Measurements from ENCODE around the gene PHOX2B.

The PHOX2B gene

GRCh38 chr4:41722181-41722580 is 26.3 kb downstream of the PHOX2B start:
- no peak for ATAC-seq
- TF ChIP-seq TOX (CRISPR knock-in tag; IDR thresholded peaks at IDR 0.05; ENCODE audit: borderline replicate concordance) = no peak
- TF ChIP-seq, protein P1, sequence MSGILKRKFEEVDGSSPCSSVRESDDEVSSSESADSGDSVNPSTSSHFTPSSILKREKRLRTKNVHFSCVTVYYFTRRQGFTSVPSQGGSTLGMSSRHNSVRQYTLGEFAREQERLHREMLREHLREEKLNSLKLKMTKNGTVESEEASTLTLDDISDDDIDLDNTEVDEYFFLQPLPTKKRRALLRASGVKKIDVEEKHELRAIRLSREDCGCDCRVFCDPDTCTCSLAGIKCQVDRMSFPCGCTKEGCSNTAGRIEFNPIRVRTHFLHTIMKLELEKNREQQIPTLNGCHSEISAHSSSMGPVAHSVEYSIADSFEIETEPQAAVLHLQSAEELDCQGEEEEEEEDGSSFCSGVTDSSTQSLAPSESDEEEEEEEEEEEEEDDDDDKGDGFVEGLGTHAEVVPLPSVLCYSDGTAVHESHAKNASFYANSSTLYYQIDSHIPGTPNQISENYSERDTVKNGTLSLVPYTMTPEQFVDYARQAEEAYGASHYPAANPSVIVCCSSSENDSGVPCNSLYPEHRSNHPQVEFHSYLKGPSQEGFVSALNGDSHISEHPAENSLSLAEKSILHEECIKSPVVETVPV (CRISPR knock-in tag; IDR thresholded peaks at IDR 0.05) = no peak
- no peak for TF ChIP-seq GLIS3 (CRISPR knock-in tag; IDR thresholded peaks at IDR 0.05)
- TF ChIP-seq BACH2 (CRISPR knock-in tag; IDR thresholded peaks at IDR 0.05; ENCODE audit: borderline replicate concordance) = no peak
- TF ChIP-seq ZC3H10 (CRISPR knock-in tag; IDR thresholded peaks at IDR 0.05) = no peak
- TF ChIP-seq ZNF70 (CRISPR knock-in tag; IDR thresholded peaks at IDR 0.05) = no peak
- no peak for TF ChIP-seq ZNF565 (CRISPR knock-in tag; conservative IDR thresholded peaks at IDR 0.05; ENCODE audit: low read depth)
- no peak for TF ChIP-seq ZFP30 (CRISPR knock-in tag; IDR thresholded peaks at IDR 0.05)
- no peak for TF ChIP-seq TSHZ2 (CRISPR knock-in tag; IDR thresholded peaks at IDR 0.05)
- no peak for TF ChIP-seq ISL1 (CRISPR knock-in tag; IDR thresholded peaks at IDR 0.05)
- TF ChIP-seq SNAI2 (CRISPR knock-in tag; IDR thresholded peaks at IDR 0.05) = no peak

- no peak for ATAC-seq
- TF ChIP-seq, protein P2, sequence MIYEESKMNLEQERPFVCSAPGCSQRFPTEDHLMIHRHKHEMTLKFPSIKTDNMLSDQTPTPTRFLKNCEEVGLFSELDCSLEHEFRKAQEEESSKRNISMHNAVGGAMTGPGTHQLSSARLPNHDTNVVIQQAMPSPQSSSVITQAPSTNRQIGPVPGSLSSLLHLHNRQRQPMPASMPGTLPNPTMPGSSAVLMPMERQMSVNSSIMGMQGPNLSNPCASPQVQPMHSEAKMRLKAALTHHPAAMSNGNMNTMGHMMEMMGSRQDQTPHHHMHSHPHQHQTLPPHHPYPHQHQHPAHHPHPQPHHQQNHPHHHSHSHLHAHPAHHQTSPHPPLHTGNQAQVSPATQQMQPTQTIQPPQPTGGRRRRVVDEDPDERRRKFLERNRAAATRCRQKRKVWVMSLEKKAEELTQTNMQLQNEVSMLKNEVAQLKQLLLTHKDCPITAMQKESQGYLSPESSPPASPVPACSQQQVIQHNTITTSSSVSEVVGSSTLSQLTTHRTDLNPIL (CRISPR knock-in tag; IDR thresholded peaks at IDR 0.05; ENCODE audit: low read depth) = no peak
- TF ChIP-seq ZNF70 (CRISPR knock-in tag; IDR thresholded peaks at IDR 0.05) = no peak
- TF ChIP-seq PPARA (CRISPR knock-in tag; IDR thresholded peaks at IDR 0.05; ENCODE audit: borderline replicate concordance) = no peak
- TF ChIP-seq, protein P3, sequence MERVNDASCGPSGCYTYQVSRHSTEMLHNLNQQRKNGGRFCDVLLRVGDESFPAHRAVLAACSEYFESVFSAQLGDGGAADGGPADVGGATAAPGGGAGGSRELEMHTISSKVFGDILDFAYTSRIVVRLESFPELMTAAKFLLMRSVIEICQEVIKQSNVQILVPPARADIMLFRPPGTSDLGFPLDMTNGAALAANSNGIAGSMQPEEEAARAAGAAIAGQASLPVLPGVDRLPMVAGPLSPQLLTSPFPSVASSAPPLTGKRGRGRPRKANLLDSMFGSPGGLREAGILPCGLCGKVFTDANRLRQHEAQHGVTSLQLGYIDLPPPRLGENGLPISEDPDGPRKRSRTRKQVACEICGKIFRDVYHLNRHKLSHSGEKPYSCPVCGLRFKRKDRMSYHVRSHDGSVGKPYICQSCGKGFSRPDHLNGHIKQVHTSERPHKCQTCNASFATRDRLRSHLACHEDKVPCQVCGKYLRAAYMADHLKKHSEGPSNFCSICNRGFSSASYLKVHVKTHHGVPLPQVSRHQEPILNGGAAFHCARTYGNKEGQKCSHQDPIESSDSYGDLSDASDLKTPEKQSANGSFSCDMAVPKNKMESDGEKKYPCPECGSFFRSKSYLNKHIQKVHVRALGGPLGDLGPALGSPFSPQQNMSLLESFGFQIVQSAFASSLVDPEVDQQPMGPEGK (CRISPR knock-in tag; IDR thresholded peaks at IDR 0.05; ENCODE audit: borderline replicate concordance) = no peak
- no peak for TF ChIP-seq TOX (CRISPR knock-in tag; IDR thresholded peaks at IDR 0.05; ENCODE audit: borderline replicate concordance)
- no peak for TF ChIP-seq TCF4 (CRISPR knock-in tag; IDR thresholded peaks at IDR 0.05; ENCODE audit: borderline replicate concordance)
- TF ChIP-seq CSDC2 (CRISPR knock-in tag; IDR thresholded peaks at IDR 0.05) = no peak
- no peak for TF ChIP-seq OSR1 (CRISPR knock-in tag; IDR thresholded peaks at IDR 0.05)
These were observed 29.1 kb downstream of the PHOX2B start for GRCh38 chr4:41719417-41719816.

DNA sequence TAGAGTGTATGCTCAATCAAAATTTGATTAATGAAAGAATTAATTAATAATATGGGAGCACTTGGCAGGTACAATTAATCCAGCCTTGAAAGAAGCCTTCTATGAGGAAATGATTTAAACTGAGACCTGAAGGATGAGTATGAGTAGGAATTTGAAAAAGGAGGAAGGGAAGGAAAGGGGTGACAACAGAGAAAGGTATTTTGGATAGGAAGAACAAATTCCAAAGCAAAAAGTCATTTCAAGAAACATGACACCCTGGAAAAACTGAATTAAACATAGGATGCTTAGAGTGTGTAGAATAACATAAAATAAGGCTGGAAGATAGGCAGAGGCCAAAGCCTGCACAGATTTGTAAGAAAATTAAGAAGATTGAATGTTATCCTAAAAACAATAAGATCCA is 29.6 kb downstream of the PHOX2B start:
- no peak for ATAC-seq

More for the DNA sequence above, 29.6 kb downstream of the PHOX2B start:
- TF ChIP-seq ZNF565 (CRISPR knock-in tag; conservative IDR thresholded peaks at IDR 0.05; ENCODE audit: low read depth) (no peak), TCF4 (CRISPR knock-in tag; IDR thresholded peaks at IDR 0.05; ENCODE audit: borderline replicate concordance) (no peak), RARB (CRISPR knock-in tag; IDR thresholded peaks at IDR 0.05) (no peak), SNAI2 (CRISPR knock-in tag; IDR thresholded peaks at IDR 0.05) (no peak), ZFP30 (CRISPR knock-in tag; IDR thresholded peaks at IDR 0.05) (no peak), BACH2 (CRISPR knock-in tag; IDR thresholded peaks at IDR 0.05; ENCODE audit: borderline replicate concordance) (no peak), ZNF8 (CRISPR knock-in tag; IDR thresholded peaks at IDR 0.05) (no peak), ZNF70 (CRISPR knock-in tag; IDR thresholded peaks at IDR 0.05) (no peak), ZC3H10 (CRISPR knock-in tag; IDR thresholded peaks at IDR 0.05) (no peak), ESRRG (CRISPR knock-in tag; IDR thresholded peaks at IDR 0.05) (no peak), OSR1 (CRISPR knock-in tag; IDR thresholded peaks at IDR 0.05) (no peak)
- TF ChIP-seq, protein P3 (CRISPR knock-in tag; IDR thresholded peaks at IDR 0.05; ENCODE audit: borderline replicate concordance) = no peak
